Mononuclear cell (primary cell): ENCODE results near the gene PADI1. TPM values are rescaled to one million over a fixed set of nuclear protein-coding genes. Genes with fewer than 3 reads are reported as not detected.

Experiments used
- H3K27me3 ChIP-seq: 2 replicates; pipeline ENCODE4 v1.6.0; 2011; ENCODE audit warnings: low read length, control low read depth; ENCODE audit not compliant: insufficient read depth
- H3K4me1 ChIP-seq: 2 replicates; pipeline ENCODE4 v1.5.1; 2011; ENCODE audit warnings: mild to moderate bottlenecking, low read length, control low read depth; ENCODE audit not compliant: insufficient read depth
- H3K4me3 ChIP-seq: 2 replicates; pipeline ENCODE4 v1.5.1; 2011; ENCODE audit warnings: mild to moderate bottlenecking, low read length, moderate library complexity
- H3K9me3 ChIP-seq: 2 replicates; pipeline ENCODE4 v1.5.1; 2011; ENCODE audit warnings: low read depth, mild to moderate bottlenecking, control low read depth, low read length
- total RNA-seq: library from RNA; depleted of rRNA; stranded (reverse); fragments of >200 nt; gene quantifications from one replicate; pipeline ENCODE4 v1.2.3, GENCODE V29; 2012

PADI1 gene
- total RNA-seq, 1 donor: not detected

GRCh38 chr1:17251246-17251645 lies 46.3 kb downstream of the PADI1 start:
- Histone ChIP-seq H3K9me3 (no peaks in the 10 kb centered on the region), H3K4me1 (no peaks in the 10 kb centered on the region), H3K4me3 (no peak overlapping the region), H3K27me3 (no peaks in the 10 kb centered on the region)

DNA sequence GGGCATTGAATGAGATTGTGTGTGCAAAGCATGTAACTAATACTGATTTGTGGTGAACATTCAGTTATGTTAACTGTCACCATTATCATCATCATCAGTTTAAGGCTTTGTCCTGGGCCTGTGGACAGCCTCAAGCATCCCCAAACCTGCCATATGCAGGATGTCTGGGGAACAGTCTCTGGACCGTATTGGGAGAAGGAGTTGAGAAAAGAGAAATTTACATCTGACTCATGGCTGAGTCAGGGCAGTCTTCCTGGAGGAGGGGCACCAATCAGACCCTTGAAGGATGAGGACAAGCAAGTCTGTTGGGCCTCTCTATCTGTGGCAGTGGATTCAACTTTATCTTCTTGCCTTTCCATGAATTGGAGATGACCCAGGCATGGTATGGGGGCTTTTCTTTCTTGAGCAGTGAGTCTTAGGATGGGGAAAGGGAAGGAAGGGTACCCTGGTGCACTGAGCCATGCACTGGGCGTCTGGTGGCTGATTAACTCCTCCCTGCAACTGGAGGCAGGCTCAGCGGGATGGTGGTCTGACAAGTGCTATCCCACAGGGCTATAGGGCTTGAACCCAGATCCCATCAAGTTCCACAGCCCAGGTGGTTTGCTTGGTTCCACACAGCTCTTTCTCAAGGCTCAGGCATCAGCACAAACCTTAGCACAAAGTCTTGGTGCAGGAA lies 46.9 kb downstream of the PADI1 start:
- Histone ChIP-seq H3K4me3 (no peak overlapping the region), H3K4me1 (no peaks in the 10 kb centered on the region), H3K9me3 (no peaks in the 10 kb centered on the region), H3K27me3 (no peaks in the 10 kb centered on the region)

DNA sequence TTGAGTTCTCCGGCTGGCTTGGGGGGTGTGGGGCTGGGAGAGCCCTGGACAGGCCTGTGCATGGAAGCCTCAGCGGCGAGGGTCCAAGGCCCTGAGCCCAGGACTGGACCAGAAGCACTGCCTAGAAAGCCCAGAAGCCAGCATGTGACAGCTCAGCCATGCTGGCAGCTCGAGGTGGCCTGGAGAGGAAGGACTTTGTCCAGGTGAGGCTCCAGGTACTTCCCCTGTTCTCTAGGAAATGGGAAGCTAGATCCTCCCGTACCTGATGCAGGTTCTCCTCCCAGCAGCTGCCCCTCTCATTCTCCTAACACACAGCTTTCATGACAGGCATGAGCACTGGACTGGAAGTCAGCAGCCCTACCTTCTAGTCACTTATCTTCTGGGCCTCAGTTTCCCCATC lies 50.4 kb downstream of the PADI1 start:
- H3K27me3 ChIP-seq: no peaks in the 10 kb centered on the region

DNA sequence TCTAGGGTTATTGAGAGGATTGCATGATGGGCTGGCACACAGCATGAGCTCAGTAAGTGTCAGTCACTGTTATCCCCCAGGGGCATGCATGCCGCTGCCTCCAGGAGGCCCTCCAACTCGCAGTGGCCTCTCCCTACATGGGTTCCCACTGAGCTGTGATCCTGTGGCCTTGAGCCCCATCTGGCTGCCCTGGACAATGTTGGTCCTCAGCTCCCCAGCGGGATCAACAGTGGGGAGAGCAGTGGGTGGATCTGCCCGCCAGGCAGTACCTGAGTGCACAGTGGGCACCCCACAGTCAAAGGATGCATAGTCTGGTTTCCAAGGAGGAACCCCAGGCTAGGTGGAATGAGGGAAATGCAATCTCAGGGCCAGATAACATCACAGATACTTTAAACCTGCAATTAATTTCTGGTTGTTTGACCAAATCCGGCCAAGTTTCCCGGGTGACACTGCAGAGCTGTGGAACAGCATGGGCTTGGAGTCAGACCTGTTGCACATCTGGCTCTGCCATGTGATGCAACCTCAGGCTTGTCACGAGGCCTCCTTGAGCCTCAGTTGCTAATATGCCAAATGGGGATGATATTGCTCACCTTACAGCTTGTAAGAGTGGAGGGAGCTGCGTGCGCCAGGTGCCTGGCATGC lies 53.3 kb downstream of the PADI1 start:
- Histone ChIP-seq H3K27me3 (no peaks in the 10 kb centered on the region), H3K4me3 (no peak overlapping the region), H3K4me1 (no peaks in the 10 kb centered on the region), H3K9me3 (no peaks in the 10 kb centered on the region)

More for the DNA sequence above, 50.4 kb downstream of the PADI1 start:
- Histone ChIP-seq H3K9me3 (no peaks in the 10 kb centered on the region), H3K4me3 (no peak overlapping the region), H3K4me1 (no peaks in the 10 kb centered on the region)

DNA sequence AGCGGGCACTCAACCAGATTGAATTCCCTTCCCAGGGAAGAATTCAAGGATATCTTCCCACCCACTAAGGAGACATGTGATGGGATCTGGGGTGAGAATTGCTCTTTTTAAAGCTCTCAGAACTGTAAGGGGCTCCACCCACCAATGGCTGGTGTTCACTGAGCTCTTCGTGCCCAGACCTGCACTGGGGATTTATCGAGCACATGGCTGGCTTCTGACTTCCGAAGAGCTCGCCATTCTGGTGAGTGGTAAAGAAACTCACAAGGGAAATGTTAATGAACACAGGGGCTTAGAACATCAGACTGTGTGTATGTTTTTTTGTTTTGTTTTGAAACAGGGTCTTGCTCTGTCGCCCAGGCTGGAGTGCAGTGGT lies 53.8 kb downstream of the PADI1 start:
- no peaks in the 10 kb centered on the region for H3K27me3 ChIP-seq
- H3K4me1 ChIP-seq: no peaks in the 10 kb centered on the region
- no peaks in the 10 kb centered on the region for H3K9me3 ChIP-seq
- no peak overlapping the region for H3K4me3 ChIP-seq

- Histone ChIP-seq H3K4me1 (no peaks in the 10 kb centered on the region), H3K9me3 (no peaks in the 10 kb centered on the region), H3K27me3 (no peaks in the 10 kb centered on the region), H3K4me3 (no peak overlapping the region)
Measured at GRCh38 chr1:17259233-17259873, 54.4 kb downstream of the PADI1 start.

- H3K4me3 ChIP-seq: no peak overlapping the region
- no peaks in the 10 kb centered on the region for H3K4me1 ChIP-seq
- H3K27me3 ChIP-seq: no peaks in the 10 kb centered on the region
- no peaks in the 10 kb centered on the region for H3K9me3 ChIP-seq
Measured at GRCh38 chr1:17260264-17260663, 55.3 kb downstream of the PADI1 start.

GRCh38 chr1:17260738-17261137 lies 55.8 kb downstream of the PADI1 start:
- Histone ChIP-seq H3K4me3 (no peak overlapping the region), H3K27me3 (no peaks in the 10 kb centered on the region), H3K9me3 (no peaks in the 10 kb centered on the region), H3K4me1 (no peaks in the 10 kb centered on the region)

- Histone ChIP-seq H3K4me3 (no peak overlapping the region), H3K27me3 (no peaks in the 10 kb centered on the region), H3K4me1 (no peaks in the 10 kb centered on the region), H3K9me3 (no peaks in the 10 kb centered on the region)
Measured at GRCh38 chr1:17263936-17264335, 59.0 kb downstream of the PADI1 start.

- no peaks in the 10 kb centered on the region for H3K9me3 ChIP-seq
- H3K4me1 ChIP-seq: no peaks in the 10 kb centered on the region
- no peak overlapping the region for H3K4me3 ChIP-seq
- H3K27me3 ChIP-seq: no peaks in the 10 kb centered on the region
Measured at GRCh38 chr1:17264470-17264869, 59.5 kb downstream of the PADI1 start.

GRCh38 chr1:17265162-17265561 lies 60.2 kb downstream of the PADI1 start:
- H3K27me3 ChIP-seq: no peaks in the 10 kb centered on the region
- H3K4me1 ChIP-seq: no peaks in the 10 kb centered on the region

GRCh38 chr1:17265950-17266349 lies 61.0 kb downstream of the PADI1 start:
- no peaks in the 10 kb centered on the region for H3K27me3 ChIP-seq
- H3K4me3 ChIP-seq: no peak overlapping the region
- H3K9me3 ChIP-seq: no peaks in the 10 kb centered on the region
- H3K4me1 ChIP-seq: no peaks in the 10 kb centered on the region

More at GRCh38 chr1:17265162-17265561, 60.2 kb downstream of the PADI1 start:
- Histone ChIP-seq H3K4me3 (no peak overlapping the region), H3K9me3 (no peaks in the 10 kb centered on the region)

- Histone ChIP-seq H3K9me3 (no peaks in the 10 kb centered on the region), H3K27me3 (no peaks in the 10 kb centered on the region), H3K4me1 (peaks cover 4% of the 10 kb centered on the region), H3K4me3 (no peak overlapping the region)
Measured at GRCh38 chr1:17270891-17271765, 66.2 kb downstream of the PADI1 start.

DNA sequence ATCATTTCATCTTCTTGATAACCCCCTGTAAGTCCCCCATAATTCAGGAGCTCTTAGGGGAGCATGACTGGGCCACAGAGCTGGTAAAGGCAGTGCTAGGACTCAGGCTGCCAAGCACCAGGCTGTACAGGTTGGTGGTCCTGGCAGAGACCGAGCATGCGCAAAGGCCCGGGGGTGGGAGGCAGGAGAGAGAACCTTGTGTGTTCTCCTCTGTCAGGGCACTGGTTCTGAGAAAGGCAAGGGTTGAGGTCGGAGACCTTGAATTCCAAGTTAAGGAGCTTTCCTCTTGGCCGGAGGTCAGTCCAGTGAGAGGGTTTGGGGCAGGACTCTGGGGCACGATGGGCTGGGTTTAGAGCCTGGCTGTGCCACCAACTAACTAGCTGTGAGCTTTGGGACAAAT lies 67.1 kb downstream of the PADI1 start:
- no peak overlapping the region for H3K4me3 ChIP-seq
- H3K27me3 ChIP-seq: no peaks in the 10 kb centered on the region
- no peaks in the 10 kb centered on the region for H3K9me3 ChIP-seq
- peaks cover 13% of the 10 kb centered on the region for H3K4me1 ChIP-seq

DNA sequence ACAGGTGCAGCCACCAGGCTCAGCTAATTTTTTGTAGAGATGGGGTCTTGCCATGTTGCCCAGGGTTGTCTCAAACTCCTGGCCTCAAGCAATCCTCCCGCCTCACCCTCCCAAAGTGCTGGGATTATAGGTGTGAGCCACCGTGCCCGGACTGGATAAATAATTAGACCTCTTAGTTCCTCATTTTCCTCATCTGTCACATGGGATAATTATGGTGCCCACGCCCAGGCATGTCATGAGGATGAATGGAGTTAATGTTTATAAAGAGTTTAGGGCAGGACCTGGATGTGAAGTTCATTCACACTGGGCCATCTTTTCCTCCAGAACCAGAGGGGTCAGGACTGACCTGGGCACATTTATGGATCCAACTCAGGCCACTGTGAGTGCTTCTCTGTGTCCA lies 67.7 kb downstream of the PADI1 start:
- Histone ChIP-seq H3K9me3 (no peaks in the 10 kb centered on the region), H3K4me3 (no peak overlapping the region), H3K27me3 (no peaks in the 10 kb centered on the region)

More for the DNA sequence above, 67.7 kb downstream of the PADI1 start:
- H3K4me1 ChIP-seq: peaks cover 13% of the 10 kb centered on the region
